H1 (cell line): ENCODE data around the gene QSOX1. TPM values are rescaled to one million over a fixed set of nuclear protein-coding genes. Genes with fewer than 3 reads are reported as not detected.

Experiments used
- ATF3 ChIP-seq: IDR thresholded peaks from 2 replicates; pipeline ENCODE4 v1.6.1; 2011; ENCODE audit warnings: low read depth, mild to moderate bottlenecking, low read length; ENCODE audit not compliant: insufficient read depth
- BACH1 ChIP-seq: IDR thresholded peaks from 2 replicates; pipeline ENCODE4 v1.6.1; 2012; ENCODE audit warnings: low read length, improper control_type of control experiment
- CHD7 ChIP-seq: fragments of 300-600 bp; sonication (generic); IDR thresholded peaks from 2 replicates; pipeline ENCODE4 v1.7.1; 2012; ENCODE audit warnings: low read length, moderate library complexity, mild to moderate bottlenecking, inconsistent platforms; ENCODE audit not compliant: insufficient replicate concordance
- CTBP2 ChIP-seq: IDR thresholded peaks from 2 replicates; pipeline ENCODE4 v1.7.0; 2011; ENCODE audit warnings: borderline replicate concordance, mild to moderate bottlenecking, moderate library complexity, mixed read lengths, low read length; ENCODE audit not compliant: insufficient read depth, insufficient read length
- JUND ChIP-seq: IDR thresholded peaks from 2 replicates; pipeline ENCODE4 v1.6.1; 2011; ENCODE audit warnings: mild to moderate bottlenecking, improper control_type of control experiment, low read length
- SP4 ChIP-seq: IDR thresholded peaks from 2 replicates; pipeline ENCODE4 v1.6.1; 2012; ENCODE audit warnings: low read length, inconsistent platforms
- polyA plus RNA-seq, 7 experiments: library from polyadenylated mRNA; depleted of rRNA in 3 of 7; stranded (reverse) in 5 of 7; unstranded in 2 of 7; fragments of >200 nt in 5 of 7; fragments of 200-250 nt in 2 of 7; gene quantifications; 1 replicate in 5 of 7; 2 replicates in 1 of 7; 4 replicates in 1 of 7; pipeline versions ENCODE4 v1.2.1 to v1.2.3, GENCODE V29; 2011 to 2013; ENCODE audit warnings: missing spikeins in 2 of 7, mixed read lengths in 2 of 7
- total RNA-seq: library from RNA; stranded (reverse); fragmentation: NEBNext Ultra II Directional; extraction: Animal tissue kit (Norgen Biotek cat#: 25700); gene quantifications from 2 replicates; pipeline ENCODE4 v1.2.1, GENCODE V29; 2021
- TF ChIP-seq, protein P1 (sequence below), 3 experiments: IDR thresholded peaks; 1 replicate in 2 of 3; 2 replicates in 1 of 3; pipeline versions ENCODE4 v1.5.1 to v1.6.1; 2011; ENCODE audit warnings: low read length in 3 of 3, mild to moderate bottlenecking in 3 of 3, inconsistent platforms in 2 of 3, low read depth in 1 of 3, moderate library complexity in 1 of 3; ENCODE audit not compliant: insufficient read depth in 1 of 3; ENCODE audit errors: control extremely low read depth in 1 of 3
- TF ChIP-seq, protein P2 (sequence below): IDR thresholded peaks from 2 replicates; pipeline ENCODE4 v1.6.1; 2012; ENCODE audit warnings: inconsistent platforms

The QSOX1 gene
- total and polyA plus RNA-seq, 2 of the 8 experiments (the other 6 are each of a cell fraction or from before 2014, with no cell fraction given), result 97.7 to 123 TPM

- TF ChIP-seq ATF3 (no peak), CHD7 (no peak), SP4 (no peak), CTBP2 (no peak), JUND (no peak), BACH1 (no peak)
- TF ChIP-seq, protein P1, sequence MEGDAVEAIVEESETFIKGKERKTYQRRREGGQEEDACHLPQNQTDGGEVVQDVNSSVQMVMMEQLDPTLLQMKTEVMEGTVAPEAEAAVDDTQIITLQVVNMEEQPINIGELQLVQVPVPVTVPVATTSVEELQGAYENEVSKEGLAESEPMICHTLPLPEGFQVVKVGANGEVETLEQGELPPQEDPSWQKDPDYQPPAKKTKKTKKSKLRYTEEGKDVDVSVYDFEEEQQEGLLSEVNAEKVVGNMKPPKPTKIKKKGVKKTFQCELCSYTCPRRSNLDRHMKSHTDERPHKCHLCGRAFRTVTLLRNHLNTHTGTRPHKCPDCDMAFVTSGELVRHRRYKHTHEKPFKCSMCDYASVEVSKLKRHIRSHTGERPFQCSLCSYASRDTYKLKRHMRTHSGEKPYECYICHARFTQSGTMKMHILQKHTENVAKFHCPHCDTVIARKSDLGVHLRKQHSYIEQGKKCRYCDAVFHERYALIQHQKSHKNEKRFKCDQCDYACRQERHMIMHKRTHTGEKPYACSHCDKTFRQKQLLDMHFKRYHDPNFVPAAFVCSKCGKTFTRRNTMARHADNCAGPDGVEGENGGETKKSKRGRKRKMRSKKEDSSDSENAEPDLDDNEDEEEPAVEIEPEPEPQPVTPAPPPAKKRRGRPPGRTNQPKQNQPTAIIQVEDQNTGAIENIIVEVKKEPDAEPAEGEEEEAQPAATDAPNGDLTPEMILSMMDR (IDR thresholded peaks at IDR 0.05; ENCODE audit: control extremely low read depth in 1 of 3, insufficient read depth in 1 of 3, low read depth in 1 of 3, low read length in 3 of 3), result peak; percentile 26 to 38 (median 34); a peak in 2 of 4 replicates
- TF ChIP-seq, protein P2, sequence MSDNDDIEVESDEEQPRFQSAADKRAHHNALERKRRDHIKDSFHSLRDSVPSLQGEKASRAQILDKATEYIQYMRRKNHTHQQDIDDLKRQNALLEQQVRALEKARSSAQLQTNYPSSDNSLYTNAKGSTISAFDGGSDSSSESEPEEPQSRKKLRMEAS, result no peak
Measured at GRCh38 chr1:180231506-180231921, 76.8 kb downstream of the QSOX1 start (continued).
